Peyer's patch (tissue), 4 donors: ENCODE results near the gene DIP2A. TPM values are rescaled to one million over a fixed set of nuclear protein-coding genes. Genes with fewer than 3 reads are reported as not detected.

Experiments used
- DNase-seq, 3 donors: peaks; one replicate each; pipeline ENCODE4 v3.0.0-alpha.2; 2017 to 2019
- H3K27ac ChIP-seq, 4 donors: fragments of 200-600 bp; sonication (generic); one replicate each; pipeline ENCODE4 v1.5.1; 2016 to 2019
- H3K27me3 ChIP-seq, 2 donors: fragments of 200-600 bp; sonication (generic); one replicate each; pipeline ENCODE4 v1.5.1; 2019
- H3K36me3 ChIP-seq, 3 donors: fragments of 200-600 bp; sonication (generic); one replicate each; pipeline ENCODE4 v1.5.1; 2016 to 2019
- H3K4me1 ChIP-seq, 4 donors: fragments of 200-600 bp; sonication (generic); one replicate each; pipeline ENCODE4 v1.5.1; 2016 to 2019
- H3K4me3 ChIP-seq, 4 donors: fragments of 200-600 bp; sonication (generic); 1 replicate in 3 of 4; 2 replicates in 1 of 4; pipeline ENCODE4 v1.5.1; 2016 to 2019; ENCODE audit warnings: mild to moderate bottlenecking in 1 of 4
- H3K9me3 ChIP-seq, 4 donors: fragments of 200-600 bp; sonication (generic); one replicate each; pipeline ENCODE4 v1.5.1; 2016 to 2019; ENCODE audit warnings: mild to moderate bottlenecking in 1 of 4
- CTCF ChIP-seq, 6 experiments: fragments of 450-650 bp in 4 of 6; fragments of 200-600 bp in 2 of 6; sonication (generic) in 1 of 6; IDR thresholded peaks; one replicate each; pipeline ENCODE4 v1.5.1; 2017 to 2019; ENCODE audit warnings: antibody characterized with exemption in 6 of 6, mild to moderate bottlenecking in 3 of 6, moderate library complexity in 1 of 6
- POLR2A ChIP-seq, 2 donors: fragments of 450-650 bp; IDR thresholded peaks; one replicate each; pipeline ENCODE4 v1.5.1; 2017; ENCODE audit warnings: antibody characterized with exemption in 2 of 2, mild to moderate bottlenecking in 2 of 2, moderate library complexity in 2 of 2
- total RNA-seq, 4 donors: library from RNA; depleted of rRNA; stranded (reverse); fragments of >200 nt; gene quantifications; one replicate each; pipeline ENCODE4 v1.1.0, GENCODE V29; 2016

The DIP2A gene
- total RNA-seq, 4 donors from 2014 or later: 69.9 to 108 (median 85.3) TPM

GRCh38 chr21:46455575-46456385 is 2.9 kb upstream of the DIP2A start:
- Histone ChIP-seq H3K4me3 (no peak overlapping the region), H3K4me1 (peaks cover 0 to 35% (median 6%) of the 10 kb centered on the region in 4 donors), H3K36me3 (no peaks in the 10 kb centered on the region), H3K9me3 (no peaks in the 10 kb centered on the region), H3K27ac (peak overlapping the region in 1 of 4 donors; percentile 8), H3K27me3 (no peaks in the 10 kb centered on the region)
- no peak for DNase-seq
- TF ChIP-seq POLR2A (IDR thresholded peaks at IDR 0.05) (no peak), CTCF (IDR thresholded peaks at IDR 0.05) (no peak)

GRCh38 chr21:46456750-46457149 is 1.9 kb upstream of the DIP2A start:
- DNase-seq: no peak
- TF ChIP-seq CTCF (IDR thresholded peaks at IDR 0.05) (no peak), POLR2A (IDR thresholded peaks at IDR 0.05) (no peak)
- no peaks in the 10 kb centered on the region for H3K27me3 ChIP-seq
- H3K36me3 ChIP-seq: no peaks in the 10 kb centered on the region
- no peaks in the 10 kb centered on the region for H3K9me3 ChIP-seq
- H3K4me3 ChIP-seq: no peak overlapping the region
- H3K4me1 ChIP-seq: peaks cover 0 to 38% (median 6%) of the 10 kb centered on the region in 4 donors
- no peak overlapping the region for H3K27ac ChIP-seq

GRCh38 chr21:46457801-46458314 is 833 bp upstream of the DIP2A start:
- H3K27ac ChIP-seq: peak overlapping the region; percentile 85 to 96 (median 91)
- H3K27me3 ChIP-seq: no peaks in the 10 kb centered on the region
- TF ChIP-seq POLR2A (IDR thresholded peaks at IDR 0.05) (no peak), CTCF (IDR thresholded peaks at IDR 0.05) (no peak)
- peaks cover 0 to 38% (median 6%) of the 10 kb centered on the region in 4 donors for H3K4me1 ChIP-seq
- H3K4me3 ChIP-seq: peak overlapping the region; percentile 99 to 100 (median 100)
- DNase-seq: peak in 2 of 3 donors; percentile 25 to 63
- H3K9me3 ChIP-seq: no peaks in the 10 kb centered on the region
- H3K36me3 ChIP-seq: peaks cover 0 to 2% (median 0%) of the 10 kb centered on the region in 3 donors

- Histone ChIP-seq H3K4me3 (peak overlapping the region; percentile 99 to 100 (median 100)), H3K9me3 (no peaks in the 10 kb centered on the region), H3K36me3 (peaks cover 0 to 8% (median 0%) of the 10 kb centered on the region in 3 donors), H3K4me1 (peaks cover 0 to 38% (median 6%) of the 10 kb centered on the region in 4 donors), H3K27me3 (no peaks in the 10 kb centered on the region), H3K27ac (peak overlapping the region; percentile 90 to 96 (median 92))
- DNase-seq: no peak
- TF ChIP-seq CTCF (IDR thresholded peaks at IDR 0.05) (peak in 3 of 6 experiments; percentile 11 to 21 (median 15)), POLR2A (IDR thresholded peaks at IDR 0.05) (no peak)
Measured at GRCh38 chr21:46459024-46459355, 299 bp downstream of the DIP2A start.

GRCh38 chr21:46459356-46460112 is 843 bp downstream of the DIP2A start:
- H3K27ac ChIP-seq: peak overlapping the region; percentile 90 to 96 (median 92)
- peaks cover 0 to 38% (median 6%) of the 10 kb centered on the region in 4 donors for H3K4me1 ChIP-seq
- peaks cover 0 to 8% (median 0%) of the 10 kb centered on the region in 3 donors for H3K36me3 ChIP-seq
- TF ChIP-seq POLR2A (IDR thresholded peaks at IDR 0.05): no peak
- no peak for TF ChIP-seq CTCF (IDR thresholded peaks at IDR 0.05)
- H3K4me3 ChIP-seq: peak overlapping the region; percentile 99 to 100 (median 100)
- H3K27me3 ChIP-seq: no peaks in the 10 kb centered on the region
- no peaks in the 10 kb centered on the region for H3K9me3 ChIP-seq
- DNase-seq: peak; percentile 37 to 66 (median 62)
